GM11168 (cell line): ENCODE data around the gene CHD8.

Experiments
- in situ Hi-C: fragments of 300-500 bp; cut with MboI; formaldehyde crosslinking; loops from one replicate; pipeline ENCODE4 v1.12.0; 2022; ENCODE audit warnings: low sequenced_read_pairs; ENCODE audit not compliant: unreplicated experiment

CHD8 gene

DNA sequence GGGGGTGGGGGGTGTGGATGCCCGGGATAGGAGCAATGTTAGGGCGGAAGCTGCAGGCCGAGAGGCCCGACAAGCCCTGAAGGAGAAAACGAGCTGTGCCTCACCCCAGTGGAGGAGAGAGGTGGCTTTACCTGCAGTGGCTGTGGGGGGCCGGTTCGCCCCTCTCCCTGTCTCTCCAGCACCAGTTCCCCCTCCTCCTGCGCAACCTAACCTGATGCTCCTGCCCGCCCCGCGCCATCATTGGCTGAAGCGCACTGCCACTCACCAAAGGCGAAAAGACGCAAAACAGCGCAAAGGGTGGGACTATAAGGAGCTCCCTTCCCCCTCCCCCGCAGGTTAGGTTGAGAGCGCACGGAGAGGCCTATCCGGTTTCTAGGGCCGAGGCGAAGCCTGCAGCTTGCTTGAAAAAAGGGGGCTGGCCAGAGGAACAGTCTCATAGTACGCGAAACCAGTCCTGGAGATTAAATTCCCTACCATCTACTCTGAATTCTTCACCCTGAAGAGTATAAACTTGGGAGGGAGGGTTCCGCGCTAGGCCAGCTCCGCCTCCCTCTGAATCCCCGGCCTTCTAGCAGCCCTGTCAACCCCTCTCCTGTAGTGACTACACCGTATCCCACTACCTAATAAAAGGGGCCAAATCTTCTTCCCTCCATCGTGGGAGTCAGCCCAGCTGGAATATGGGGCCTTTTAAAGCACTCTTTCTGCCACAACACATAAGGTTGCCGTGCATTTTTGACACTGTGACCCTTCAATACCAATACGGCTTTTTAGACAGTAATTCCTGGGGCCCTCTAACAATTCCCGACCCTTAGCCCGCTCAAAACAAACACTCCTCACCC is 18.6 kb downstream of the CHD8 start:
- in situ Hi-C loops = no loop called here

DNA sequence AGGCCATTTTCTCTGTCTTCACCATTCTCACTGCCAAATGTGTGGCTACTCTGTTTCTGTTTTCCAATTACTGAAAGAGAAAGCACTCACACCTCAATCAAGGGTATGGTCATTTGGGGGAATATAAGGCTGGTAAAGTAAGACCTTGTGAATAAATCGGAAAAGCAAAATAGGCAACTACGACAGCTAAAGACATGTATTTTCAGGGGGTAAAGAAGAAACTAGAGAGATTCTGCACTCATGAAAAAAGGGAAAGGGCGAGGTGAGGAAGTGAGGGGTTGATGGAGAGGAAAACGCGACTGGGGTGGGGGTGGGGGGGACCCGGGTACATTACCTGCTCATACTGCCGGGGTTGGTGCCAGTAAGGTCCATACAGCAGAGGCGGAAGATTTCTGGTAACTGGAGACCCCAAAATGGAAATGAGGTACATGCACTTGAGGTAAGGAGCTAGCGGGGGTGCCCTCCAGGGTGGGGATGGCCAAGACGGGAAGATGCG is 19.3 kb downstream of the CHD8 start:
- in situ Hi-C loops = no loop called here

GRCh38 chr14:21431126-21431525 is 24.8 kb downstream of the CHD8 start:
- in situ Hi-C loops = no loop called here

DNA sequence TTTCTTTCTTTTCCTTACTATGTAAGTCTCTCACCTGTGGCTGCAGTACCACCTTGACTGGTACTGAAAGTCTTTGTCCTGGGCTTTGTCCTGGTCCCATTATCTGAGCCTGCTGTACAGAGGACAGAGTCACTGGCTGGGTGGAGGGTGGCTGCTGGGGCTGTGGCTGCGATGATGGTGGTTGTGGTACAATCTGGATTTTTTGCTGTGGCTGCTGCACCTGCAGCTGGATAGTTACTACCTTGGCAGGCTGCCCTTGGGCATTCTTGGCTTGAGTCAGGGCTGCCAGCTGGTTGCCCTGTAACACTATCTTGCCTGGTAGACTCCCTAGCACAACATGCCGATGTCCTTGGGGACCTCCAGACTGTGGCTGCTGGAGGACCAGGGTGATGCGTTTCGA is 27.0 kb downstream of the CHD8 start:
- in situ Hi-C loops = no loop called here

DNA sequence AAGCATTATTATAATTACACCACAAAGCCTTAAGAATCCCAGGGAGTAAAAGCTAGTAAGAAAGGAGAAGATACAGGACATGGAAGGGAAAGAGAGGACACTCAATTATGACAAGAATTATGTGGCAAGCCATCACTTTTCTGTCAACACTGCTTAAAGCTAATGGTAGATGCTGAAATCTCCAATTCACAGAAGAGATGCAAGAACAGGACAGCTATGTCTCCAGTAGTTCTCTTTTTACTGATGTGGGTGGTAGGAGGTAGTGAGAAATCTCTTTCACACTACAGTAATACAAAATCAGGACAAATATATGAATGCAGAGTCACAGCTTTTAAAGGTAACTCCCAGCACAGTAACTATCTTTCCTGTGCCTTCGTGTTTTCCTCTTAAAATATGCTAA is 29.2 kb downstream of the CHD8 start:
- in situ Hi-C loops = no loop called here

DNA sequence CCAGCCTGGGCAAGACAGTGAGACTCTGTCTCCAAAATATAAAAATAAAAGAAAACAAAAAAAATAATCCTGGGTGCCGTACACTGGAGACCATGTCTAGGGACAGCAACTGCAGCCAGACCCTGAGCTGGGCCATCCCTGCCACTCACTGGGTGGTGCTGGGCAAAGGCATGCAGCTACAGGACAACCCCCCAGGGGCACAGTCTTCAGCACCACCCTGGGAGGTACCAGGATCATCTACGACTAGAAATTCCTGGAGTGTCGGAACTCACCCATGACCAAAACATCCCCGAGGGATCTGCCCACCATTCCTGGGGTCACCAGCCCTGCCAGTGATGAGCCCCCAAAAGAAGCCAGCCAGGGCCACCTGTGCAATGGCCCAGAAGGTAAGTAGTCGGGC is 36.4 kb downstream of the CHD8 start:
- in situ Hi-C loops = no loop called here

DNA sequence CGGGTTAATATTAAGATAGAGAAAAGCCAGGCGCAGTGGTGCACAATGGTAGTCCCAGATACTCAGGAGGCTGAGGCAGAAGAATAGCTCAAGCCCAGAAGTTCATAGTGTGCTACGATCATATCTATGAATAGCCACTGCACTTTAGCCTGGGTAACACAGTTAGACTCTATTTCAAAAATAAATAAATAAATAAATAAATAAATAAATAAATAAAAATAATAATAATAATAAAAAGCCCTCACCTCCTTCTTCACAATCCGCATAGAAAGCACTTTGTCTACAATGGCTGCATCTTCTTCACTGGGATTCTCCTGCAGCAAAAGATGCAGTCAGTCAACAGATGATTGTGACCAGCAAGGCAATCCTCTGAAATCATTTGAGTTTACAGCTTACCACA is 40.6 kb downstream of the CHD8 start:
- in situ Hi-C loops = no loop called here

DNA sequence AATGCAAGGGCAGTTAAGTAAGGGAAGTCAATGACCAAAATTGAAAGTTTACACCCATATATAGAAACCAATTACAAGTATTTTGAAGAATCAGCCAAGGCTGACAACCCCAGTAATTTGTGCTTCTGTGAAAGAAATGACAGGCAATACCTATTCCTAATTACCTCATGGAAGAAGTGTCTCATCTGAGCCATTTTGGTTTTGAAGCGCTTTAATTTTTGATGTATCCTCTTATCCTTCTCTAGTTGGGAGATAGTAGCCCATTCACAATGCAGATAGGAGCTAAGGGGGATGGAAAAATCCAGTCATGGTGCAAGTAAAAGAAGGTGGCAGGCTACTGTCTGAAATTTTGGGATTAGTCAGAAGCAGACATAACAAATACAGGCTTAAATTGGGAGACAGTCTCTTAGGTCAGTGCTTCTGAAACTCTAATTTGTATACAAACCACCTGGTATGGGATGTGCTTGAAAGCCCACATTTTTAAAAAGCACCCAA is 41.7 kb downstream of the CHD8 start:
- in situ Hi-C loops = no loop called here

DNA sequence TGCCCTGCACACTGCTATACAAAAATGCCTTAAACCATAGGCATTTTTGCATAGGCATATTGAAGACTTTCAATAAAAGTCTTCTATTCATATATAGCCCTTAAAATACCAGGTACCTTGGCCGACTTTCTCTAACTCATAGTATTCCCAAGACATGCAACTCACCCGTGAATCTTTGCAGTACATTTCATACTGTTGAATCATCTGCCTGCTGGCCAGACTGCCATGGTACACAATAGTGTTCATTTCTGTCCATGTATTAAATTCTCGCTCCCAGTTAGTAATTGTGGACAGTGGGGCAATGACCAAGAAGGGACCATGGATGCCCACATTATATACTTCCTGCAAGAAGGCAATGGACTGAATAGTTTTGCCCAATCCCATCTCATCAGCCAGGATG is 47.8 kb downstream of the CHD8 start:
- in situ Hi-C loops = no loop called here

- in situ Hi-C loops = no loop called here
Measured at GRCh38 chr14:21406213-21406612, 49.7 kb downstream of the CHD8 start.

GRCh38 chr14:21405097-21405496 is 50.8 kb downstream of the CHD8 start:
- in situ Hi-C loops = no loop called here

DNA sequence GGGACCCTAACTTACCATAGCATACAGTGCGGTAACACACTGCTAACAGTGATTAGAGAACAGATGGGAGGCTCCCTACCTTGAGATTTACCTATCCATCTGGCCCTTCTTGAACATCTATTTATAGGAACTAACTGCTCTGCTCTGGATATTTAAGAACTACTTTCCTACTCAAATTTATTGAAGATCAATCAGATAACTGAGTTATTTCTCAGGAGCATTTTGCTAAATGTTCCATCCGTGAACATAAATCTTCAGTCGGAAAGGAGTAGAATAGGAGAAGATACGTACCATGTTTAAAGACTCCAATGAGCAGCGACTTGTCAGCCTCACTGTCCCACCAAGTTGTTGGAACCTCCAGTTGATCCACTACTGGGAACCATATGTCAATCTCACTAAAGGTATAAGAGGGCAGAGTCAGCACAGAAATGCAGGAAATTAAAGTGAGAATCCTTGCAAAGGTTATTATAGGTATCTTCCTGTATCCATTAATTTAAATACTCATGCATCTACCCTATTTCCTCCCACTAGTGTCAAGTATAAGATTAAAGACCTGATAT is 56.5 kb downstream of the CHD8 start:
- in situ Hi-C loops = no loop called here

GRCh38 chr14:21398901-21399300 is 57.0 kb downstream of the CHD8 start:
- in situ Hi-C loops = no loop called here

- in situ Hi-C loops = no loop called here
Measured at GRCh38 chr14:21395450-21395849, 60.5 kb downstream of the CHD8 start.

DNA sequence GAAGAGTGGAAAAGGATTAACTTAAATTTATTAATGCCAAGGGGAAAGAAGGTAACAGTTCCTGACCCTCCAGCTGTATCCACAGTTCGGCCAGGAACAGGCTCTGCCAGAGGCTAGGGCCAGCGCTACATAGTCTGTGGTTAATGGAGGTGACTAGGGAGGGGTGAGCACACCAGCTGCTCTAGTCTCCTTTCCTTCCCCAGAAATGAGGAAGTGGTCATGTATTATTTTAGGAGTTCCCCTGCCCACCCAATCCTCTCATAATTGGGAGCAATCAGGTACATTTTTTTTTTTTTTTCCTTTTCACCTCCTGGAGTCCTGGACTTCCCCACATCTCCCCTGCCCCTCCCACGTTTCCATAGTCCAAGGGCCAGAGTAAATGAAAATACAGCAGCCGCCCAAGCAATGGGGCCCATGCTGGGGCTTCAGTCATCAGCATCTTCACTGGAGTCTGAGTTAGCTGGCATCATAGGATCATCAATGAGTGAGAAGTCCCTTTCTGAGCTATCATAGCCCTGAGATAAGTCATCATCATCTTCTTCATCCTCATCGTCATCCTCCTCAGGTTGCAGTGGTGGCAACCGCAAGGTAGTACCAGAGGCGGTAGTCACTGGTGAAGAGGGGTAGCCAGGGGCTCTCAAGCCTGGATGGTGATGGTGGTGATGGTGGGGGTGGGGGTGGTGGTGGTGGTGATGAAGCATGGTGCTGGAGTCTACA is 70.6 kb downstream of the CHD8 start:
- in situ Hi-C loops = no loop called here

- in situ Hi-C loops = no loop called here
Measured at GRCh38 chr14:21384494-21384851, 71.5 kb downstream of the CHD8 start.

GRCh38 chr14:21383848-21384493 is 72.0 kb downstream of the CHD8 start, which contains the start of gene SUPT16H:
TSS of gene SUPT16H (minus strand) at chr14:21384019. CDS start at chr14:21383927, 92 bp downstream.
- in situ Hi-C loops = no loop called here

GRCh38 chr14:21382886-21383847 is 72.8 kb downstream of the CHD8 start:
- in situ Hi-C loops = no loop called here

DNA sequence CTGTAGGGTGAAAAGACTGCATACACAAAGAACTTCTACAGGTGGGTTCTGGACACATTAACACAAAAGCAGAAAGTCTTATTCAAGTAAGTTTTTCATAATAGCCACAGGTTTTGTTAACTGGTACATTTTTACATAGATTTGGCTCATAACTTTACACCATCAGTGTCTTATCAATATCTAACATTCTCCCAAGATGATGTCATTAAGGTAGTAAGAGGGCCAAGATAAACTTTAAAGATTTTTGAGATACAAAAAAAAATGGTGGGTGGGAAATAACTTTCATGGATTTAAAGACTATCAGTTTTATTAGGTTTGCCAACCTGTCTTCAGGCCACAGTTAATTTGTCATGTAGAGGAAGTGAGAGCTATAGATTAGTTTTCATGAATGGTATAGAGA is 73.8 kb downstream of the CHD8 start:
- in situ Hi-C loops = no loop called here
